SK-N-SH (cell line): Measurements from ENCODE around the gene KLK12. TPM values are rescaled to one million over a fixed set of nuclear protein-coding genes. Genes with fewer than 3 reads are reported as not detected.

Experiments used
- CTCF ChIA-PET: fragments of 300-600, 350-600 bp; formaldehyde crosslinking; extraction: SDS; loops from one replicate; lab custom pipeline; 2021; lab: Yijun Ruan, JAX
- POLR2A ChIA-PET: fragments of 350-600 bp; sonication (Branson Sonifier 250); formaldehyde crosslinking; extraction: SDS; loops from one replicate; lab custom pipeline; 2020; ENCODE audit warnings: antibody characterized with exemption, inconsistent platforms; lab: Yijun Ruan, JAX
- DNase-seq: peaks from one replicate; pipeline ENCODE4 v3.0.0; 2012
- H2AFZ ChIP-seq: fragments of 200-600 bp; sonication (generic); 2 replicates; pipeline ENCODE4 v1.8.1; 2016; ENCODE audit warnings: antibody characterized with exemption, mild to moderate bottlenecking, low read depth
- H3F3A ChIP-seq: fragments of 200-600 bp; sonication (generic); replicated peaks from 2 replicates; pipeline ENCODE3; 2016; ENCODE audit warnings: antibody characterized with exemption, mild to moderate bottlenecking; ENCODE audit not compliant: insufficient read depth
- H3K27ac ChIP-seq, 2 experiments: fragments of 200-500 bp in 1 of 2; fragments of 200-600 bp in 1 of 2; sonication (Bioruptor generic) in 1 of 2; sonication (generic), shearing (Covaris generic) in 1 of 2; 2 replicates each; pipeline versions ENCODE4 v1.5.1 to v1.6.1; 2014 to 2016; ENCODE audit warnings: low read depth in 2 of 2, inconsistent platforms in 1 of 2, low read length in 1 of 2, mild to moderate bottlenecking in 1 of 2, mixed read lengths in 1 of 2
- H3K27me3 ChIP-seq: fragments of 200-600 bp; sonication (generic), shearing (Covaris generic); 2 replicates; pipeline ENCODE4 v1.6.1; 2016; ENCODE audit warnings: mixed run types; ENCODE audit not compliant: insufficient read depth
- H3K36me3 ChIP-seq, 2 experiments: fragments of 200-500 bp in 1 of 2; fragments of 200-600 bp in 1 of 2; sonication (Bioruptor generic) in 1 of 2; sonication (generic) in 1 of 2; replicated peaks in 1 of 2; 2 replicates each; pipeline versions ENCODE3 to v1.5.1; 2014 to 2016; ENCODE audit warnings: low read length in 1 of 2, mild to moderate bottlenecking in 1 of 2; ENCODE audit not compliant: insufficient read depth in 2 of 2, control insufficient read depth in 1 of 2
- H3K4me1 ChIP-seq, 2 experiments: fragments of 200-500 bp in 1 of 2; fragments of 200-600 bp in 1 of 2; sonication (Bioruptor generic) in 1 of 2; sonication (generic), shearing (Covaris generic) in 1 of 2; 2 replicates each; pipeline versions ENCODE4 v1.5.1 to v1.6.1; 2014 to 2016; ENCODE audit warnings: low read depth in 1 of 2, low read length in 1 of 2, mixed run types in 1 of 2; ENCODE audit not compliant: insufficient read depth in 2 of 2, control insufficient read depth in 1 of 2
- H3K4me2 ChIP-seq: fragments of 200-600 bp; sonication (generic), shearing (Covaris generic); 2 replicates; pipeline ENCODE4 v1.6.1; 2017; ENCODE audit warnings: mixed run types
- H3K4me3 ChIP-seq, 2 experiments: fragments of 200-500 bp in 1 of 2; fragments of 200-600 bp in 1 of 2; sonication (Bioruptor generic) in 1 of 2; sonication (generic), shearing (Covaris generic) in 1 of 2; 2 replicates each; pipeline versions ENCODE4 v1.5.1 to v1.8.1; 2014 to 2016; ENCODE audit warnings: low read depth in 2 of 2, inconsistent platforms in 1 of 2, low read length in 1 of 2, mild to moderate bottlenecking in 1 of 2, mixed read lengths in 1 of 2, moderate library complexity in 1 of 2
- H3K79me2 ChIP-seq: fragments of 200-600 bp; sonication (generic); 2 replicates; pipeline ENCODE4 v1.8.1; 2017; ENCODE audit warnings: mild to moderate bottlenecking; ENCODE audit not compliant: insufficient read depth
- H3K9ac ChIP-seq: fragments of 200-600 bp; sonication (generic); 2 replicates; pipeline ENCODE4 v1.6.1; 2017; ENCODE audit warnings: mixed run types
- H3K9me2 ChIP-seq: fragments of 200-600 bp; sonication (generic); 2 replicates; pipeline ENCODE4 v1.6.1; 2017; ENCODE audit warnings: mixed run types
- H3K9me3 ChIP-seq: fragments of 200-600 bp; sonication (generic); 2 replicates; pipeline ENCODE4 v1.6.1; 2017; ENCODE audit warnings: mixed run types, mild to moderate bottlenecking, moderate library complexity
- H4K20me1 ChIP-seq: fragments of 200-600 bp; sonication (generic); 2 replicates; pipeline ENCODE4 v1.6.1; 2017; ENCODE audit warnings: mild to moderate bottlenecking, mixed run types; ENCODE audit not compliant: insufficient read depth
- CTCF ChIP-seq: fragments of 200-600 bp; sonication (generic); IDR thresholded peaks from 2 replicates; pipeline ENCODE4 v1.6.1; 2017; ENCODE audit warnings: antibody characterized with exemption, mild to moderate bottlenecking, moderate library complexity
- EP300 ChIP-seq, 2 experiments: IDR thresholded peaks; 2 replicates each; pipeline versions ENCODE4 v1.4.0 to v1.6.1; 2012; ENCODE audit warnings: borderline replicate concordance in 1 of 2, low read depth in 1 of 2, low read length in 1 of 2
- MXI1 ChIP-seq: IDR thresholded peaks from 2 replicates; pipeline ENCODE4 v1.6.1; 2012; ENCODE audit warnings: mild to moderate bottlenecking, low read depth, low read length, improper control_type of control experiment
- NRF1 ChIP-seq: IDR thresholded peaks from 2 replicates; pipeline ENCODE4 v1.6.1; 2012; ENCODE audit warnings: low read depth, mild to moderate bottlenecking, low read length
- RAD21 ChIP-seq: IDR thresholded peaks from 2 replicates; pipeline ENCODE4 v1.6.1; 2012; ENCODE audit warnings: mild to moderate bottlenecking, low read length
- REST ChIP-seq: IDR thresholded peaks from 2 replicates; pipeline ENCODE4 v1.6.1; 2012; ENCODE audit warnings: mild to moderate bottlenecking, low read depth, low read length, moderate library complexity
- SMC3 ChIP-seq: IDR thresholded peaks from 2 replicates; pipeline ENCODE4 v1.6.1; 2012; ENCODE audit warnings: low read depth, low read length, improper control_type of control experiment
- USF1 ChIP-seq: IDR thresholded peaks from 2 replicates; pipeline ENCODE4 v1.4.0; 2012; ENCODE audit warnings: low read depth, borderline replicate concordance
- USF2 ChIP-seq: fragments of 150-350 bp; IDR thresholded peaks from 2 replicates; pipeline ENCODE4 v1.6.1; 2017; ENCODE audit warnings: antibody characterized with exemption, low read length, low read depth, borderline replicate concordance
- YY1 ChIP-seq: IDR thresholded peaks from 2 replicates; pipeline ENCODE4 v1.4.0; 2012; ENCODE audit warnings: low read depth, mild to moderate bottlenecking
- WGBS: methylation state at CpG from one replicate; pipeline ENCODE4 v1.1.6; 2017; ENCODE audit warnings: low lambda C conversion rate; 5-methylcytosine and 5-hydroxymethylcytosine counted together
- polyA plus RNA-seq, 3 experiments: library from polyadenylated mRNA; depleted of rRNA; stranded (reverse); fragments of >200 nt; gene quantifications; 2 replicates each; pipeline ENCODE4 v1.2.3, GENCODE V29; 2012

KLK12 gene
- polyA plus RNA-seq, 1 of the 3 experiments (the other 2 are of a cell fraction): not detected

- H3K79me2 ChIP-seq: no peaks in the 10 kb centered on the region
- H3K27me3 ChIP-seq: peaks cover 76% of the 10 kb centered on the region
- H3F3A ChIP-seq: no peaks in the 10 kb centered on the region
- H3K27ac ChIP-seq: no peak overlapping the region
- no peaks in the 10 kb centered on the region for H3K9me3 ChIP-seq
- H3K4me3 ChIP-seq: no peak overlapping the region
- POLR2A ChIA-PET: no interaction called here
- DNase-seq: no peak
- WGBS: 3% methylated on average over 33 of the region's 68 CpGs
- no peaks in the 10 kb centered on the region for H3K4me1 ChIP-seq
- no peaks in the 10 kb centered on the region for H3K36me3 ChIP-seq
- peak overlapping the region; percentile 44; the same call in 1 of the 2 replicates for H3K4me2 ChIP-seq
- no peak overlapping the region for H2AFZ ChIP-seq
- no peak for TF ChIP-seq EP300 (IDR thresholded peaks at IDR 0.05; ENCODE audit: borderline replicate concordance in 1 of 2, low read depth in 1 of 2, low read length in 1 of 2)
- TF ChIP-seq SMC3: no peak
- no peak for TF ChIP-seq NRF1
- TF ChIP-seq MXI1: no peak
- TF ChIP-seq, all 33 proteins: peak for 0
- no peaks in the 10 kb centered on the region for H4K20me1 ChIP-seq
- H3K9ac ChIP-seq: no peak overlapping the region
- H3K9me2 ChIP-seq: no peaks in the 10 kb centered on the region
- CTCF ChIA-PET: interaction anchor here (1.1 to 6.0 kb wide), 2 partner anchors 76 to 89 kb away, joined by 4 to 30 read pairs; no protein-coding TSS in a partner anchor
Observed at GRCh38 chr19:51018745-51019543, 15.9 kb downstream of the KLK12 start.

- peak overlapping the region; percentile 41; the same call in 1 of the 2 replicates for H3K4me2 ChIP-seq
- H3K36me3 ChIP-seq: no peaks in the 10 kb centered on the region
- H3K27me3 ChIP-seq: peaks cover 74% of the 10 kb centered on the region
- H2AFZ ChIP-seq: no peak overlapping the region
- CTCF ChIA-PET: interaction anchor here (0.6 to 6.0 kb wide), 19 partner anchors 9 to 826 kb away, joined by 3 to 30 read pairs (median 4); no protein-coding TSS in a partner anchor
- H3K27ac ChIP-seq: no peak overlapping the region
- H3K9ac ChIP-seq: no peak overlapping the region
- H3K9me3 ChIP-seq: no peaks in the 10 kb centered on the region
- TF ChIP-seq RAD21 (peak; percentile 55), USF1 (no peak), YY1 (no peak), REST (no peak), EP300 (IDR thresholded peaks at IDR 0.05; ENCODE audit: borderline replicate concordance in 1 of 2, low read depth in 1 of 2, low read length in 1 of 2) (no peak), USF2 (no peak), CTCF (peak; percentile 75), SMC3 (peak; percentile 30; the same call in 1 of the 2 replicates)
- peak; percentile 83 for DNase-seq
- H4K20me1 ChIP-seq: no peaks in the 10 kb centered on the region
- H3K9me2 ChIP-seq: no peaks in the 10 kb centered on the region
- H3K4me3 ChIP-seq: peak overlapping the region in 1 of 2 experiments; percentile 35; a peak in 1 of 4 replicates
- H3K79me2 ChIP-seq: no peaks in the 10 kb centered on the region
- POLR2A ChIA-PET: no interaction called here
- WGBS: 5% methylated on average over 54 of the region's 68 CpGs
- H3F3A ChIP-seq: no peaks in the 10 kb centered on the region
- H3K4me1 ChIP-seq: no peaks in the 10 kb centered on the region
Observed at GRCh38 chr19:51016798-51017683, 17.8 kb downstream of the KLK12 start.
